GM18517 (cell line): ENCODE measurements around the gene ADA.
"Not testable (repeated sequence)": the region's sequence is repeated elsewhere in the genome, so short reads cannot be mapped to it uniquely, and the experiment has no call there.

Source experiments
- ATAC-seq: cut with Tn5 transposase; IDR thresholded peaks from one replicate; pipeline ENCODE4 v1.9.1; 2021; ENCODE audit warnings: mild to moderate bottlenecking, moderate library complexity; ENCODE audit not compliant: unreplicated experiment

Gene ADA

GRCh38 chr20:44651684-44652423 lies at the start of gene ADA:
Gene ADA (minus strand): TSS chr20:44651699. CDS start chr20:44651607, 92 bp downstream.
- ATAC-seq, result no peak

DNA sequence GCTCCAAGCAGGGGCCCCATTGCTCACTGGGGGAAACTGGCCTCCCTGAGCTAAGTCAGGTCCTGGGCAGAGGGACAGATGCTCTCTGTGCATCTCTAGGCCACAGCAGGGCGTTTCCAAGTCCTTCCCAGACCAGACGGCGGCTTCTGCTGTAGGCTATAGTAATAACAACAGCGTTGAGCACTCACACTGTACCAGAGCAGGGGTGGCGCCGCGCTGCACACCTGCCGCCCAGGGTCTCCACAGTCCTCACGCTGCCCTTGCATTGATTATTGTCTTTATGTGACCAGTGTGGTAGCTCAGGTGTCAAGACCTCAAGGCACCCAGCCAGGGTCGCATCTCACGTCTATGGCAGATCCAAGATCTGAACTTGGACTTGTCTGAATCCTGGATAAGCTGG lies 48.8 kb upstream of the ADA start:
- no peak for ATAC-seq

DNA sequence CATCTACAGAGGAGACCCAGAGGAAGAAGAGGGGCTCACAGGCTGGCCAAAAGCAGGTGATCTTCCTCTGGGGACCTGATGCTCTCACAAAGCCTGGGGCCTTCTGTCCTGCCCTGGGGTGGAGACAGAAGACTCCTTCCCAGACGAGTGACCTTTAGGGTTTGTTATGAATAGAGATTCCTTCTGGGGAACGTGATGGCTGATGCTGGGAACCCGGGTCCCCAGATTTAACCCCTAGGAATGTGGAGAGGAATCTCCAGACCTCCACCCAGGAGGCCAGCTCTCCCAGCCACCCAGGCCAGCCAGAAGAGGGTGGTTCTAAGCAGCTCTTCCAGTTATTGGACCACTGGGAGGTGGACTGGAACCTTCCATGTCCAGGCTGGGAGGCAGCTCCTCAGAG lies 46.9 kb upstream of the ADA start:
- no peak for ATAC-seq

GRCh38 chr20:44697041-44697440 lies 45.5 kb upstream of the ADA start:
- ATAC-seq, result not testable (repeated sequence)

DNA sequence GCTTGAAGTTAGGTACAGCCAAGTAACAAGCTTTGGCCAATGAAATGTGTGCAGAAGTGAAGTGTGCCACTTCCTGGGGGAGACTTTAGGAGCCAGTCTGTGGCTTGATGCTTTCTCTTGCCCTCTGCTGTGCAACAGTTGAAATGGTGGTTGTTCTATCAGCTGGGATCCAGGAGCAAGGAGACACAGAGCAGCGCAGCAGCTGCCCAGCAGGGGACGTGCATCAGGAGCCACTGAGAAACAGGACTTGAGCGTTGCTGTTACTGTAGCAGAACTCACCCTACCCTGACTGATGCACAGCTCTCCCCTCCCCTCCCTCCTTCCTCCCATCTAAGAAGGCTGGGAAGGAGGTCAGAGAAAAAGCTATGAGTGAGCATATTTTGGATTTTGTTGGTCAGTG lies 44.8 kb upstream of the ADA start:
- ATAC-seq, result no peak

- no peak for ATAC-seq
Measured at GRCh38 chr20:44695674-44696300, 44.3 kb upstream of the ADA start.

DNA sequence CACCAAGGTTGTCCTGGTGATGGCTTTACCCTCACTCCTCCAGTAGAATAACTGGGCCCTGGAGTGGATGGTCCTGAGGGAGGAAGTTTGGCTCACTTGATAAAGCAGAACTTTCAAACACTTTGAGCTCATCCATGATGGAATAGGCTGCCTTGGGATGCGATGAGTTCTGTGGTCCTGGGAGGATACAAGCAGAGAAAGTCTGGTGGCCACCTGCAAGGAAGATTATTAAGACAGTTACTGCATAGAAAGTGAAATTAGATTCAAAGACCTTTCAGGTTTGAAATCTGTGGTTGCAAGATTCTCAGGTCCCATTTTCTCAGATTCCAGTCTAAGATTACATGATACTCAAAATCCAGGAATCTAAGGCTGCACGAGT lies 43.8 kb upstream of the ADA start:
- ATAC-seq, result no peak

GRCh38 chr20:44694159-44694558 lies 42.7 kb upstream of the ADA start:
- ATAC-seq, result no peak

DNA sequence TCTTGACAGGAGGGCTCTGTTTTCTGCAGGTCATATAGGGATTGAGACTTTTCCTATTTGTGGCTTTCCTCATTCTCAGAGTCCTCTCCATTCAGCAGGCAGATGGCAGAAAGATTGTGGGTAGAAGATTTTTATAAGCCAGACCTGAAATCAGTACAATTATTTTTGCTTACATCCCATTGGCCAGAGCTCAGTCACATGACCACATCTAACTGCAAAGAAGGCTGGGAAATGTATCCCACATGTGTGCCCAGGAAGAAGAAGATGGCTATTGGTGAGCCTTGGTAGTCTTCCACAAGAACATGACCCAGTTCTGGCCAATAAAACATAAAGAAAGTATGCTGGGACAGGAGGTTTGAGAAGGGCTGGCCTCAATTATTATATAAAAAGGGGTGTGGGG lies 42.1 kb upstream of the ADA start:
- ATAC-seq, result no peak

DNA sequence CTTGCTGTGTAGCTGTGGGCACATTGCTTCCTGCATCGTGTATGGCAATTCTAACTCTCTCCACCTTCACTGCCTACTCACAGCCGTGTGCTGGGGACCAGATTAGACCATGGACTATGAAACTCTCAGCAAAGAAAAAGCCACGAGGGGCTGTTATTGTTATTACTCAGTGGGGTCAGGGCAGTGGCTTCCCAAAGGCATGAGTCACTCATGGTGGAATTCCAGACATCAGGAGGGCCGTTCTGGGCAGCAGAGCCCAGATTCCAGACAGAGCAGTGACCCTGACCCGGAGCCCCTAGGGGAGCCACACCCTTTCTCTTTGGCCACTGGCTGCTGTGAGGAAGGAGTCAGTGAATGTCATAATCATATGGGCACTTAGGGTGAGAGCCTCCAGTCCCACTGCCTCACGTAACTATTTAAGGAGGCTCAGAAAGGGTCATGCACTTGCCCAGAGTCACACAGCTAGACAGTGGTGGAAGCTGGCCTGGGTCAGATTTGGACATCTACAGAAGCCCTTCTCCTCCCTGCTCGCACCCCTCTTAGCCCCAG lies 41.5 kb upstream of the ADA start:
- no peak for ATAC-seq

DNA sequence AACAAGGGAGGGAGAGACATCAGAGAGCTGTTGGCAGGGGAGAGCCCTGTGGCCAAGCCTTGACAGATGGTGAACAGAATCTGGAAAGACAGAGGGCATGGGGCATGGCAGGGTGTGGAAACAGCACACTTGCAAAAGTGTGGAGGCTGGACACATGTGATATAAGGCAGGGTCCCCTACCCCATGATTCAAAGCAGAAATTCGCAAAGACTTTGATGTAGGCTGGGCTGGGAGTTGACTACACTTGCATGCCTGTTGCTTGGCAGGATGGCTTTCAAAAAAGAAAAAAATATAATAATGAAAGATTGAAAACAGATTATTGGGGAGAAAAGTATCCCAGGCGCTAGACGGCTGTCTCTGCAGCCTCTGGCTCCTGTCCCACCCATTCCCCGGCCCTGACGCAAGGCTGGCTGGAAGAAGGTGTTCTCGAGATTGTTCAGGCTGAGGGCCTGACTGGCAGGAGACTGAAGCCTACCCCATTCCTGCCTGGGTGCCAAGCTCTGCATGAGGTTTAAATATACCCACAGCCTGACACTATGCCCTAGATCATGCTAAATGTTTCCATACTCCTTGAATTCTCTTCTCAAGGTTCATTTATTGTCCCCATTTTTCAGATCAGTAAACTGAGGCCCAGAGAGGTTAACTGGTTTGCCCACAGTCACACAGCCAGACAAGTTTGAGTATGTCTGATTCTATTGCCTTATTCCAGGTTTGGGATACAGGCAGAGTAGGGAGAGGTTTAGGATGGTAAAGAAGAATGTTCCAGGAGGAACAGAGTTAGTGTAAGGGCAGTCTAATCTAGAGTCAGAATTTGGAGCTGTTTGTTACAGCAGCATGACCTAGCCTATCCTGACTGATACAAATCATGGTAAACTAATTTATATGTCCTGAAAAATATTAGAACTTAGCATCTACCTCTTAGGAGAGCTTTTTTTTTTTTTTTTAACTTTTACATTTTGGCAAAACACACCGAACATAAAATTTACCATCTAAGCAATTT lies 40.2 kb upstream of the ADA start:
- no peak for ATAC-seq

- ATAC-seq, result no peak
Measured at GRCh38 chr20:44690781-44691423, 39.4 kb upstream of the ADA start.

DNA sequence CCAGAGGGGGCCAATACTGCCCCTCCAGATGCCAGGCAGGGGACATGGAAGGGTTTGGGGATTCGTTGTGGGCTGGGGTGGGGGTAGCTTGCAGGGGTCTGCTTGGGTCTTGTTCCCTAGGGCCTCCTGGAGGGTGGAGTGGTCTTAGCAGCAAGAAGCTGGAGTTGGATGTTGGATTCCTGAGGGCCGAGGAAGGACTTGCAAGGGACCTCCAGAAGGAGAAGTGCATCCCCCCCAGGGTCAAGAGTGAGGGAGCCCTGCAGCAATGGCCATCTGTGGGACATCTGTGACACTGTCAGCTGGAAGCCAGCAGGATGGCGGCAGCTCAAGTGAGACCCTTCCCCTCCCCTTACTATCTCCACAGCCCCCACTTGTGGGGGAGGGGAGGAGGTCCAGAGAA lies 38.3 kb upstream of the ADA start:
- no peak for ATAC-seq

GRCh38 chr20:44688053-44688625 lies 36.6 kb upstream of the ADA start:
- no peak for ATAC-seq

DNA sequence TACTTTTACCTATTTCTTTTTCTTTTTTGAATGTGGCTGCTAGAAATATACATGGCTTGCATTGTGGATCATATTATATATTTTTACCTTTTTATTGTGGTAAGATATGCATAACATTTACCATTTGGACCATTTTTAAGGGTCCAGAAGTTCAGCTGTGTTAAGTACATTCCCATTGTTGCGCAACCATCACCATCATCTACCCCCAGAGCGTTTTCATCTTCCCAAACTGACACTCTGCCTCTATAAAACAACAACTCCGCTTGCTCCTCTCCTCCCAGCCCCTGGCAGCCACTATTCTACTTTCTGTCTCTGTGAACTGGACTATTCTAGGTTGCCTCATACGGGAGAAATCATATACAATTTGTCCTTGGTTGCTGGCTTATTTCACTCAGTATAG lies 35.4 kb upstream of the ADA start:
- ATAC-seq, result no peak

- no peak for ATAC-seq
Measured at GRCh38 chr20:44684047-44684967, 32.8 kb upstream of the ADA start.

GRCh38 chr20:44683263-44684046 lies 32.0 kb upstream of the ADA start:
- no peak for ATAC-seq

DNA sequence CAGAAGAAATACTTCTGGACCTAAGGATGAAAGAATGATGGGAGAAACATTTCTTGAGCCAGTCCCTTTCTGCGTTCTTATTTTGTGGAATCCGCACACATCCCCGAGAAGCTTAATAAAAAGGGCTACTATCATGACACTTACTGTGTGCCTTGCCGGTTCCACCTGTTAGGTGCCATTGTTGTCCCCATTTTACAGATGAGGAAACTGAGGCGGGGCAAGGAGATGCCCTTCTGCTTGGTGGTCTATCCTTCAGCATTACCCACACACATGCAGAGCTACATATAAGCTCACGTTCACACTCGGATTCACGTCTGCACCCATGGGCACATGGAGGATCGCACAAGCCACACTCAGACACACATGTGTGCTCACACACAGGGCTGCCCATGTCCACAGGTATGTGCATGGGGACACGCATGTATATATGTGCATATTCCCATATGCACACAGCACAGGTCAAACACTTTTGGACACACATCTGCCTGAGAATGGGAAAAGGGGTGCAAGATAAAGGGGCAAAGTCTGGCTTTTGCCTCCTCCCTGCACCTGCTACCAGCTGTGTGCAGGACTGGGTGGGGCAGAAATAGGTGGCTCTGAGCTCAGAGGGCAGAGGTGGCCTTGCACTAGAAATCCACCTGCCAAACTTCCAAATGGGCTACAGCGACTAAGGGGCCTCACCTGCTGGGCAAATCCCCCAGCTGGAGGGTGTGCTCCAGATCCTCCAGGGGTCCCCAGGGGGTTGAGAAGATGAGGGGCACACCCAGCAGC lies 30.5 kb upstream of the ADA start:
- ATAC-seq, result no peak
